Measurements from ENCODE around the gene GRK6. TPM values are rescaled to one million over a fixed set of nuclear protein-coding genes. Genes with fewer than 3 reads are reported as not detected.
A peak's percentile ranks its signal among the peaks of the same experiment; 100 is the strongest.

The GRK6 gene
- total RNA-seq, result 30.8 TPM

GRCh38 chr5:177426566-177427210 is at the start of gene GRK6:
TSS of gene GRK6 (plus strand) at chr5:177426676. CDS start at chr5:177426846, 170 bp downstream.
- peak; percentile 69 for DNase-seq (ENCODE audit: low spot score)

DNA sequence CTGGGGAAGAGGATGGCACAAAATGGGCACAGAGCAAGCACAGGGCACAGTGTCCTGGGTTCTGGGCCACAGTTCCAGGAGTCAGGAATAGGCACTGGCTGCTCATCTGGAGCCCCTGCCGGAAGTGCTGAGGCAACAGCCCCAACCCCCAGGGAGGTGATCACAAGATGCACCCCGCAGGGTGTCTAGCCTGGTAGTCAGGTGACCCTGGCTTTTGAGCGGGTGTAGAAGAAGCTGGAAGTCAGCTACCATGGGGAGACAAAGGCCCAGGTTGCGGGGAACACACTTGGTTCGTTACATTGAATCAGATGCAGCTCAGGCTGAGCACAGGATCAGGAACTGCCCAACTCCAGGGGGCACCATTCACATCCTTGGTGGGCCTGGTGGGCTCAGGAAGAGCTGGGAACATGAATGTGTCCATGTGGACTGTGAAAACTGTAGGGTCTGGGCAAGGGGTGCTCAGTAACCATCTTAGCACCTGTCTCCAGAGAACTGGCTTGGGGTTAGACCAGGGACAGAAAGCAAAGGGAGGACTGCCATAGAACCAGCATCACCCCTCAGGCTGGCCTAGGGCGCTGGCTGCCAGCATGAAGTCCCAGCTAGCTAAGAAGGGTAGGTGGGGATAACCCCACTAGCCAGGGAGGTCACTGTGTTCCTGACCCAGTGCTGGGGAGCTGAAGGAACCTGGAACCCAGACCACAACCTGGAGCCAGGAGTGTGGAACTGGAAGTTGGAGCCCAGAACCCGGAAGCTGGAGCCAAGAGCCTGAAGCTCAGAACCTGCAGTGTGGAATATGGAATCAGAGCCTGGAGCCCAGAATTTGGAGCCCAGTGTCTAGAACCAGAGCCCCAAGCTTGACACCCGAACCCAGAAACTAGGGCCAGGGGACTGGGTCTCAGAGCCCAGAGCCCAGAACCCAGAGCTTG is 48.4 kb upstream of the GRK6 start:
- DNase-seq (ENCODE audit: low spot score), result no peak

DNA sequence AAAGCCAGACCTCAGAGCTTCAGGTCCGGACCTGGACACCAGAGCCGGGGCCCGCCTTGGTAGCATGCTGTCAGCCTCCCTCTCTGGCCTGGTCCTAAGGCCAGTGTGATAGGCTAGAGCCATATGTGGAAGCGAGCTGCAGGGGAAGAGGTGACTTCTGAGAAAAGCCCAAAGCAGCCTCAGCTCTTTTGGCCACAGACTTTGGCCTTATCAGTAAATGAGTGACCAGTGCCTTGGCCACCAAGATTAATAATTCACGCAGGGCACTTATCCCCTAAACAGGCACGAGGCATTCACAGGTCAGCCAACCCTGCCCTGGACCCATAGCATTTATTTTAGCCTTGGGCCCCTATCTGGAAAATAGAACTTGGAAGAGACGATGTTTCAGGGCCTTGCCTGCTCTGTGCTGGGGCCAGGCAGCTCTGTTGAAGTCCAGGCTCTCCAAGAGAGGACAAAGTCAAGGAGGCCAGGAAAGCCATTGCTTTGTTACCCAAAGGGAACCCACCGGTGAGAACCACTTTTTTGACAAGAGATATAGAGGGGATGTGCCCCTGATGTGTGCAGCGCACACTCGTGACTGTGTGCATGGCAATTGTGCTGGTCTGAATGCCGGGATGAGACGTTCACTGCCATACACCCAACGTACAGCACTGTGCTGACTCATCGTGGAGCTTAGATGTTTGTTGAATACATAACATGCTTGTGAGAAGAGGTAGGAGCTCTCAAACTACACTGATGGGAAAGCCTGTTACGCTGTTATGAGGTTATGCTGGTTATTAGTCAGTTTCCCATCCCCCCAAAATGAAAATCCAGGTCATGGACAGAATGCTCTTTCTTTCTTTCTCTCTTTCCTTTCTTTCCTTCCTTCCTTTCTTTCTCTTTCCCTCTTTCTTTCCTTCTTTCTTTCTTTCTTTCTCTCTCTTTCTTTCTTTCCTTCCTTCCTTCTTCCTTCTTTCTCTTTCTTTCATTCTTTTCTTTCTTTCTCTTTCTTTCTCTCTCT is 47.3 kb upstream of the GRK6 start:
- DNase-seq (ENCODE audit: low spot score), result no peak

DNA sequence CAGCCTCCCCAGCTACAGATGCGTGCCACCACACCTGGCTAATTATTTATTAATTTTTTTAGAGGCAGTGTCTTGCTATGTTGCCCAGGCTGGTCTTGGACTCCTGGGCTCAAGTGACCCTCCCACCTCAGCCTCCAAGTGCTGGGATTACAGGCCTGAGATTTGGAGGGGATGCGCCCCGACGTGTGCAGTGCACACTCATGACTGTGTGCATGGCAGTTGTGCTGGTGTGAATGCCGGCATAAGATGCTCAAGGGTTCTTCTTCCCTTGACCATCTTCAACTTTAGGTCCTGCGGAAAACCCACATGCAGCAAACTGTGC is 45.7 kb upstream of the GRK6 start:
- DNase-seq (ENCODE audit: low spot score), result no peak

DNA sequence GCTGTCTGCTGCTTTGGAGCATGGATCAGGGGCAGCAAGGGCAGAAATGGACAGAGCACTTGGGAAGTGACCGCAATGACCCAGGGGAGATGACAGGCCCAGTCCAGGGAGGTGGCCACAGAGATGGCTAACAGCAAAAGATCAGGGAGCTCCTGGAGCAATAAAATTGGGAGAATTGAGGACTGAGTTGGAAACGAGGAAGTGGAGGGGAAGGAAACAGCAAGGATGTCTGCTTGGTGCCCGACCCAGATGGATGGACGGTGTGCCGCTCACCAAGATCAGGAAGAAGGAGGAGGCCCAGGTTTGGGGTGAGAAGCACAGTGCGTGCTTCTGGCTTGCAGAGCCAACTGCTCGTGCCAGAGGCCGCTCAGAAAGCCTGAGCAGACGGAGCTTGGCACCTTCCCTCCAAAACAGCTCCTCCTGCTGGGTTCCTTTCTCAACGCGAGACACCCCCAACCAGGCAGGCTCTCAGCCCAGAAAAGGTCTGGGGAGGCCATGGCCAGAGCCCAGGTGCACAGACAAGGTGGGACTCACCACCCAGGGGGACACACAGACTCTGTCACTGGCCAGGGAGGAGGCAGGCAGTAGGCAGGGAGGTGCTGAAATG is 44.0 kb upstream of the GRK6 start:
- DNase-seq (ENCODE audit: low spot score), result no peak

GRCh38 chr5:177383181-177383580 is 43.3 kb upstream of the GRK6 start:
- no peak for DNase-seq (ENCODE audit: low spot score)

GRCh38 chr5:177384134-177384533 is 42.3 kb upstream of the GRK6 start, which contains the start of gene SLC34A1:
TSS of gene SLC34A1 (plus strand) at chr5:177384434. CDS start at chr5:177385742, 1,308 bp downstream.
- DNase-seq (ENCODE audit: low spot score), result no peak

DNA sequence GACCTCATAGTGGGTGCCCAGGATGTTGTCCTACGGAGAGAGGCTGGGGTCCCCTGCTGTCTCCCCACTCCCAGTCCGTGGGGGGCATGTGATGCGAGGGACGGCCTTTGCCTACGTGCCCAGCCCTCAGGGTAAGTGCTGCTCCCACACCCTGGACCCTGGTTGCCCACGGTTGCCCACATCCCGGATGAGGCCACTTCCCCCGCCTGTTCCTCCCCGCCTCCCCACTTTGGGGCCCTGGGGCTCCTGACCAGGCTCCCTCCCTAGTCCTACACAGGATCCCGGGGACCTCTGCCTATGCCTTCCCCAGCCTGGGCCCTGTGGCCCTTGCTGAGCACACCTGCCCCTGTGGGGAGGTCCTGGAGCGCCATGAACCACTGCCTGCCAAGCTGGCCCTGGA is 40.8 kb upstream of the GRK6 start:
- DNase-seq (ENCODE audit: low spot score), result no peak

- no peak for DNase-seq (ENCODE audit: low spot score)
Measured at GRCh38 chr5:177386542-177386941, 39.9 kb upstream of the GRK6 start.

GRCh38 chr5:177387405-177387804 is 39.1 kb upstream of the GRK6 start:
- no peak for DNase-seq (ENCODE audit: low spot score)

DNA sequence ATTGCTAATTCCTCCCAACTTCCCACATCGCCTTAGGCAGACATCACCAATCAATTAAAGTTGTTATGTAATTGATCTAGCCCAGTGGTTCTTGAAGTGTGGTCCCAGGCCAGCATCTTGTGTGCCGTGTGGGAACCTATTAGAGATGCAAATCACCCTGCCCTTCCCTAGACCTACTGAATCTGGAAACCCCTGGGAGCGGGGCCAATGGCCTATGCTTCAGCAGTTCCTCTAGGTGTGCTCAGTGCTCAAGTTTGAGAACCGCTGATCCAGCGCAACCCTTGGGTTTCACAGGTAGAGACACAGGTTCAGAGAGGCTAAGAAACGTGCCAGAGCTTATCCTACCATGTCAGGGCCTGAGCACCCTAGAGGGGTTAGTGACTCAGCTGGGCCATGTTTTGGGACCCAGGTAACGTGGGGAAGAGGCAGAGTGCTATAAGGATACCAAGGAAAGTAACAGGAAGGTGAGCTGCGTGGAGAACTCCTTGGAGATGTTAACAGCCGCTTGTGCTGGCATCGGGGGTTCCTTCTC is 37.9 kb upstream of the GRK6 start:
- no peak for DNase-seq (ENCODE audit: low spot score)

GRCh38 chr5:177389241-177390169 is 37.0 kb upstream of the GRK6 start:
- DNase-seq (ENCODE audit: low spot score), result peak; percentile 84

DNA sequence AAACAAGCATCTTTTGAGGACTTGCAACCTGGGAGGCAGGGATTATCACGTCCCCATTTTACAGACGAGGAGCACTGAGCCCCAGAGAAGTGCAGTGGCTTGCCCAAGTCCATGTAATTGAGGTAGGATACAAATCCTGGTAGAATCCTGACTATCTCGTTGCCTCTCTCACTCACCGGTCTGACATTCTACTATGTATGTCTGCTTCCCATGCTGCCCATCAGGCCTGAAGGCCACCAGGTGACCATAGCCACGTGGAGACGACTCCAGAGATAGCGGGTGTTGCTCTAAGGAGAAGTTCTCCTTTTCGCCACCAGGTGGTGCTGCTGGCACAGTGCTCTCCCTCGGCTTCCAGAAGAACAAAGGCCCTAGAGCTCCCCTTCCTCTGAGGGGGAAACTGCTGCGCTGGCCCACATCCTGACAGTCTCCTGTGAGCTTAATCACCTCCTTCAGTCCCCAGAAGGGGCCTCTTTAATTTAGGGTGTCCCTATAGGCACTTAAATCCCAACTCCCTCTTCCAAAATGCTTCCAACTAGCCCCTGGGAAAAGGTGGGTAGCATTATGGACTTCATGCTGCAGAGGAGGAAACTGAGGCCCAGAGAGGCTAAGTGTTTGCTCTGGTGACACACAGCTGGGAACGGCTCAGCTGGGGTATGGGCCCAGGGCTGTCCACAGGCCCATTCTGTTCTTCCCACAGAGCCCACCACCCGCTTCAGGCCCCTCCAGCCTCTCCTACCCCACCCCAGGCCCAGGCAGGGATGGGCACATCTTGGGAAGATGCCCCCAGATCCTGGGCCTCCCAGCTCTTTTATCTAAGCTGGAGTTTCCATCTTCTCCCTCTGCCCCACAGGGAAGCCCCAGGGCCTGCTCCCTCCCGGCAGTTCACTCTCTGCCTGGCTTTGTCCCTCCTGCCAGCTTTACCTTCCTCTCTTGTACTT is 35.8 kb upstream of the GRK6 start:
- peak; percentile 91 for DNase-seq (ENCODE audit: low spot score)

DNA sequence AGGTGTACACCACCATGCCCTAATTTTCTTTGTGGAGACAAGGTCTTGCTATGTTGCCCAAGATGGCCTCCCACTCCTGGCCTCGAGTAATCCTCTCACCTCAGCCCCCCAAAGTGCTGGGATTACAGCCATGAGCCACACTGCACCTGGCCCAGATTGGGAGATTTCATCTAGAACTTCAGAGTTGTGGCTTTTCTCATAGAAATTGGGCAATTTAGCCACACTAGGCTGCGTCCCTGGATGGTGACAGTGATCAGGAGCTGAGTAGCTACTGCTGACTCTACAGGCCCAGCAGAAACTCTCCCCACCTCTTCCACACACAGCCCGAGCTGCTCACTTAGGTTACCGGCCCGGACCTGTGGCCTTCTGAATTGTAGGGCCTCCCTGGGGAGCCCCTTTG is 33.7 kb upstream of the GRK6 start:
- no peak for DNase-seq (ENCODE audit: low spot score)

DNA sequence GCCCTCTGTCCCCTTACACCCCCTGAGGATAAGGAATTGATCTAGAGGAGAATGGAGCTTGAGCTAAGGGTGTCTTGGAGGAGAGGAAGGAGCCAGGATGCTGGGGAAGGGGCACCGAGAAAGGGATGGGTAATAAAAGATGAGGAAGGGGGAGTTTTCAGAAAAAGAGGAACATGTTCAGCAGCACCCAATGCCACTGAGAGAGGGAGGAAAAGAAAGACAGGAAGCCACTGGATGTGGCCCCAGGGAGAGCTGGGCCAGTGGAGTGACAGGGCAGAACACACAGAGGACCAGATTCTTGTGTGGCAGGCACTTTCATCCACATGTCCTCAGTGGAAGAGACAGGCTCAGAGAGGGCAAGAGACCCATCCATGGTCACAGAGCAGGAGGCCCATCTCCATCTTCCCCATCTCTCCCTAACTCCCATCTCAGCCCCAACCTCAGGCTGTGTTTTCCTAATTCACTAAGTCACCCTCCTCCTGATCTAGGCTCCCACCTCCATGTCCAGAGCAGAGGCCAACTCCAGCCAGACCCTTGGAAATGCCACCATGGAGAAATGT is 33.2 kb upstream of the GRK6 start:
- DNase-seq (ENCODE audit: low spot score), result no peak

- DNase-seq (ENCODE audit: low spot score), result no peak
Measured at GRCh38 chr5:177393990-177394389, 32.5 kb upstream of the GRK6 start.

GRCh38 chr5:177396078-177396477 is 30.4 kb upstream of the GRK6 start:
- no peak for DNase-seq (ENCODE audit: low spot score)

DNA sequence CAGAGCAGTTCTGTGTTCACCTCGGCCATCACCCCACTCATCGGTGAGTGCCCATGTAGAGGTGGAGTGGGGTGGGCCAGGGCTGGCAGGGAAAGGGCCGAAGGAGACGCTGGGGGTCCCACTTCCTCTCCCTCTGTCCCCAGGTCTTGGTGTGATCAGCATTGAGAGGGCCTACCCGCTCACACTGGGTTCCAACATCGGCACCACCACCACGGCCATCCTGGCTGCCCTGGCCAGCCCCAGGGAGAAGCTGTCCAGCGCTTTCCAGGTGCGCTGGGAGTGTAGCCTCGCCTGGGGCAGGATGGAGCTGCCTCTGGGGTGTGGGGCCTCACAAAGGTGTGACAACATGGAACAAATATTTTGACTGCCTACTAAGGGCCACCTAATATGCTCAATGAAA is 29.7 kb upstream of the GRK6 start:
- DNase-seq (ENCODE audit: low spot score), result no peak
